SK-N-SH (cell line): ENCODE measurements around the gene HIPK2. TPM values are rescaled to one million over a fixed set of nuclear protein-coding genes. Genes with fewer than 3 reads are reported as not detected.

Source experiments
- CTCF ChIA-PET: fragments of 300-600, 350-600 bp; formaldehyde crosslinking; extraction: SDS; loops from one replicate; lab custom pipeline; 2021; lab: Yijun Ruan, JAX
- POLR2A ChIA-PET: fragments of 350-600 bp; sonication (Branson Sonifier 250); formaldehyde crosslinking; extraction: SDS; loops from one replicate; lab custom pipeline; 2020; ENCODE audit warnings: antibody characterized with exemption, inconsistent platforms; lab: Yijun Ruan, JAX
- DNase-seq: peaks from one replicate; pipeline ENCODE4 v3.0.0; 2012
- H2AFZ ChIP-seq: fragments of 200-600 bp; sonication (generic); 2 replicates; pipeline ENCODE4 v1.8.1; 2016; ENCODE audit warnings: antibody characterized with exemption, mild to moderate bottlenecking, low read depth
- H3F3A ChIP-seq: fragments of 200-600 bp; sonication (generic); replicated peaks from 2 replicates; pipeline ENCODE3; 2016; ENCODE audit warnings: antibody characterized with exemption, mild to moderate bottlenecking; ENCODE audit not compliant: insufficient read depth
- H3K27ac ChIP-seq, 2 experiments: fragments of 200-500 bp in 1 of 2; fragments of 200-600 bp in 1 of 2; sonication (Bioruptor generic) in 1 of 2; sonication (generic), shearing (Covaris generic) in 1 of 2; 2 replicates each; pipeline versions ENCODE4 v1.5.1 to v1.6.1; 2014 to 2016; ENCODE audit warnings: low read depth in 2 of 2, inconsistent platforms in 1 of 2, low read length in 1 of 2, mild to moderate bottlenecking in 1 of 2, mixed read lengths in 1 of 2
- H3K27me3 ChIP-seq: fragments of 200-600 bp; sonication (generic), shearing (Covaris generic); 2 replicates; pipeline ENCODE4 v1.6.1; 2016; ENCODE audit warnings: mixed run types; ENCODE audit not compliant: insufficient read depth
- H3K36me3 ChIP-seq, 2 experiments: fragments of 200-500 bp in 1 of 2; fragments of 200-600 bp in 1 of 2; sonication (Bioruptor generic) in 1 of 2; sonication (generic) in 1 of 2; replicated peaks in 1 of 2; 2 replicates each; pipeline versions ENCODE3 to v1.5.1; 2014 to 2016; ENCODE audit warnings: low read length in 1 of 2, mild to moderate bottlenecking in 1 of 2; ENCODE audit not compliant: insufficient read depth in 2 of 2, control insufficient read depth in 1 of 2
- H3K4me1 ChIP-seq, 2 experiments: fragments of 200-500 bp in 1 of 2; fragments of 200-600 bp in 1 of 2; sonication (Bioruptor generic) in 1 of 2; sonication (generic), shearing (Covaris generic) in 1 of 2; 2 replicates each; pipeline versions ENCODE4 v1.5.1 to v1.6.1; 2014 to 2016; ENCODE audit warnings: low read depth in 1 of 2, low read length in 1 of 2, mixed run types in 1 of 2; ENCODE audit not compliant: insufficient read depth in 2 of 2, control insufficient read depth in 1 of 2
- H3K4me2 ChIP-seq: fragments of 200-600 bp; sonication (generic), shearing (Covaris generic); 2 replicates; pipeline ENCODE4 v1.6.1; 2017; ENCODE audit warnings: mixed run types
- H3K4me3 ChIP-seq, 2 experiments: fragments of 200-500 bp in 1 of 2; fragments of 200-600 bp in 1 of 2; sonication (Bioruptor generic) in 1 of 2; sonication (generic), shearing (Covaris generic) in 1 of 2; 2 replicates each; pipeline versions ENCODE4 v1.5.1 to v1.8.1; 2014 to 2016; ENCODE audit warnings: low read depth in 2 of 2, inconsistent platforms in 1 of 2, low read length in 1 of 2, mild to moderate bottlenecking in 1 of 2, mixed read lengths in 1 of 2, moderate library complexity in 1 of 2
- H3K79me2 ChIP-seq: fragments of 200-600 bp; sonication (generic); 2 replicates; pipeline ENCODE4 v1.8.1; 2017; ENCODE audit warnings: mild to moderate bottlenecking; ENCODE audit not compliant: insufficient read depth
- H3K9ac ChIP-seq: fragments of 200-600 bp; sonication (generic); 2 replicates; pipeline ENCODE4 v1.6.1; 2017; ENCODE audit warnings: mixed run types
- H3K9me2 ChIP-seq: fragments of 200-600 bp; sonication (generic); 2 replicates; pipeline ENCODE4 v1.6.1; 2017; ENCODE audit warnings: mixed run types
- H3K9me3 ChIP-seq: fragments of 200-600 bp; sonication (generic); 2 replicates; pipeline ENCODE4 v1.6.1; 2017; ENCODE audit warnings: mixed run types, mild to moderate bottlenecking, moderate library complexity
- H4K20me1 ChIP-seq: fragments of 200-600 bp; sonication (generic); 2 replicates; pipeline ENCODE4 v1.6.1; 2017; ENCODE audit warnings: mild to moderate bottlenecking, mixed run types; ENCODE audit not compliant: insufficient read depth
- CHD2 ChIP-seq: fragments of 150-350 bp; IDR thresholded peaks from 2 replicates; pipeline ENCODE4 v1.6.1; 2018; ENCODE audit warnings: low read length; ENCODE audit not compliant: partially characterized antibody
- ELF1 ChIP-seq: IDR thresholded peaks from 2 replicates; pipeline ENCODE4 v1.4.0; 2012
- EP300 ChIP-seq, 2 experiments: IDR thresholded peaks; 2 replicates each; pipeline versions ENCODE4 v1.4.0 to v1.6.1; 2012; ENCODE audit warnings: borderline replicate concordance in 1 of 2, low read depth in 1 of 2, low read length in 1 of 2
- FOXJ3 ChIP-seq: sonication (generic); formaldehyde crosslinking; IDR thresholded peaks from 2 replicates; pipeline ENCODE4 v1.5.1; 2020; ENCODE audit warnings: mild to moderate bottlenecking, missing genetic modification reagents
- FOXM1 ChIP-seq: IDR thresholded peaks from 2 replicates; pipeline ENCODE4 v1.4.0; 2012; ENCODE audit warnings: low read depth, mild to moderate bottlenecking
- GABPA ChIP-seq: IDR thresholded peaks from 2 replicates; pipeline ENCODE4 v1.4.0; 2012; ENCODE audit warnings: low read depth, mild to moderate bottlenecking
- GATA2 ChIP-seq: sonication (generic); formaldehyde crosslinking; IDR thresholded peaks from 2 replicates; pipeline ENCODE4 v1.5.0; 2020; ENCODE audit warnings: mild to moderate bottlenecking, missing genetic modification reagents
- MEF2A ChIP-seq: IDR thresholded peaks from 2 replicates; pipeline ENCODE4 v1.4.0; 2012; ENCODE audit warnings: low read depth, borderline replicate concordance
- NFIC ChIP-seq: IDR thresholded peaks from 2 replicates; pipeline ENCODE4 v1.4.0; 2012; ENCODE audit warnings: borderline replicate concordance
- POLR2AphosphoS5 ChIP-seq: IDR thresholded peaks from 2 replicates; pipeline ENCODE4 v1.6.1; 2012; ENCODE audit warnings: low read depth, low read length
- RAD21 ChIP-seq: IDR thresholded peaks from 2 replicates; pipeline ENCODE4 v1.6.1; 2012; ENCODE audit warnings: mild to moderate bottlenecking, low read length
- RFX5 ChIP-seq: IDR thresholded peaks from 2 replicates; pipeline ENCODE4 v1.6.1; 2012; ENCODE audit warnings: mild to moderate bottlenecking, improper control_type of control experiment, low read length
- TAF1 ChIP-seq: IDR thresholded peaks from 2 replicates; pipeline ENCODE4 v1.6.1; 2012; ENCODE audit warnings: low read depth, mild to moderate bottlenecking, low read length, moderate library complexity, borderline replicate concordance
- TEAD4 ChIP-seq: IDR thresholded peaks from 2 replicates; pipeline ENCODE4 v1.4.0; 2012; ENCODE audit warnings: mild to moderate bottlenecking, borderline replicate concordance; ENCODE audit not compliant: insufficient read depth
- YY1 ChIP-seq: IDR thresholded peaks from 2 replicates; pipeline ENCODE4 v1.4.0; 2012; ENCODE audit warnings: low read depth, mild to moderate bottlenecking
- WGBS: methylation state at CpG from one replicate; pipeline ENCODE4 v1.1.6; 2017; ENCODE audit warnings: low lambda C conversion rate; 5-methylcytosine and 5-hydroxymethylcytosine counted together
- polyA plus RNA-seq, 3 experiments: library from polyadenylated mRNA; depleted of rRNA; stranded (reverse); fragments of >200 nt; gene quantifications; 2 replicates each; pipeline ENCODE4 v1.2.3, GENCODE V29; 2012
- TF ChIP-seq, protein P1 (sequence below): IDR thresholded peaks from 2 replicates; pipeline ENCODE4 v1.6.1; 2012; ENCODE audit warnings: mild to moderate bottlenecking, low read depth, low read length, moderate library complexity

HIPK2 gene
- polyA plus RNA-seq, 1 of the 3 experiments (the other 2 are of a cell fraction): 14.2 TPM

DNA sequence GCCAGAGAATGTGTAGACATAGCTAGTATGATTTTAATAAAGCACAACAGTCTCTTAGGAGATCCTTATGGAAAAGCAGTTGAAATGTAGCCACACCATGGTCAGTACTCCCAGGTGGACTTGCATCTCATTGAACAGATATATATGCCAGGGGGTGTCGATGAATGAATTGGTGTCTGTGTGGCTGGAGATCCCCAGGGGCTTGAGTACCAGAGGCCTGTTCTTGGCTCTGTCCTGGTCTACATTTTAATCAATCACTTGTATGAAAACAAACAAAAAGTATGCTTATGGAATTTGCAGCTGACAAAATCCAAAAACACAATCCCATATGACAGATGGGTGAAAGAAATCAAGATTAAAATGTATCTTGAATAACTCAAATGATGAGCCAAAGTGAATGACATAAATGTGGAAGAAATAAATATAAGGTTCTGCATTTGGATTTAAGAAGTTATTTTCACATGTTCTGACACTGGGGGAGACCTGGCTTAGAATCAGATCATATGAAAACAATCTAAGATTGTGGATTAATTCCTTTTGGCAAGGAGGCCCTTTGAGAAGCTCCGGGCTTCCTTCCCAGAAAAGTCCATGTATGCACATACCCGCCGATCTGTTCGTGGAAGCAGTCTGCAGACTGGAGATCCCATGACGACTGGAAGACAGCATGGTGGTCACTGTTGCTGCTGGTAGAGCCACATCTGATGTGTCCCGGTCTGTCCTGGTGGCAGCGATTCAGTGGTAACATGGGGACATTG is 238.7 kb downstream of the HIPK2 start:
- ChIA-PET POLR2A (no interaction called here), CTCF (interaction anchor here (0.7 to 1.6 kb wide), 3 partner anchors 9 to 39 kb away, joined by 3 to 9 read pairs (median 5); no protein-coding TSS in a partner anchor)
- Histone ChIP-seq H3K27me3 (peaks cover 5% of the 10 kb centered on the region), H3F3A (no peaks in the 10 kb centered on the region)
- DNase-seq: no peak
- TF ChIP-seq EP300 (IDR thresholded peaks at IDR 0.05; ENCODE audit: borderline replicate concordance in 1 of 2, low read depth in 1 of 2, low read length in 1 of 2) (no peak), YY1 (no peak), RFX5 (no peak), NFIC (no peak), POLR2AphosphoS5 (no peak), TAF1 (no peak), TEAD4 (no peak), MEF2A (no peak), FOXJ3 (CRISPR knock-in tag) (no peak), CHD2 (no peak), GABPA (no peak), RAD21 (no peak), GATA2 (CRISPR knock-in tag) (no peak), FOXM1 (no peak)
- TF ChIP-seq, protein P1, sequence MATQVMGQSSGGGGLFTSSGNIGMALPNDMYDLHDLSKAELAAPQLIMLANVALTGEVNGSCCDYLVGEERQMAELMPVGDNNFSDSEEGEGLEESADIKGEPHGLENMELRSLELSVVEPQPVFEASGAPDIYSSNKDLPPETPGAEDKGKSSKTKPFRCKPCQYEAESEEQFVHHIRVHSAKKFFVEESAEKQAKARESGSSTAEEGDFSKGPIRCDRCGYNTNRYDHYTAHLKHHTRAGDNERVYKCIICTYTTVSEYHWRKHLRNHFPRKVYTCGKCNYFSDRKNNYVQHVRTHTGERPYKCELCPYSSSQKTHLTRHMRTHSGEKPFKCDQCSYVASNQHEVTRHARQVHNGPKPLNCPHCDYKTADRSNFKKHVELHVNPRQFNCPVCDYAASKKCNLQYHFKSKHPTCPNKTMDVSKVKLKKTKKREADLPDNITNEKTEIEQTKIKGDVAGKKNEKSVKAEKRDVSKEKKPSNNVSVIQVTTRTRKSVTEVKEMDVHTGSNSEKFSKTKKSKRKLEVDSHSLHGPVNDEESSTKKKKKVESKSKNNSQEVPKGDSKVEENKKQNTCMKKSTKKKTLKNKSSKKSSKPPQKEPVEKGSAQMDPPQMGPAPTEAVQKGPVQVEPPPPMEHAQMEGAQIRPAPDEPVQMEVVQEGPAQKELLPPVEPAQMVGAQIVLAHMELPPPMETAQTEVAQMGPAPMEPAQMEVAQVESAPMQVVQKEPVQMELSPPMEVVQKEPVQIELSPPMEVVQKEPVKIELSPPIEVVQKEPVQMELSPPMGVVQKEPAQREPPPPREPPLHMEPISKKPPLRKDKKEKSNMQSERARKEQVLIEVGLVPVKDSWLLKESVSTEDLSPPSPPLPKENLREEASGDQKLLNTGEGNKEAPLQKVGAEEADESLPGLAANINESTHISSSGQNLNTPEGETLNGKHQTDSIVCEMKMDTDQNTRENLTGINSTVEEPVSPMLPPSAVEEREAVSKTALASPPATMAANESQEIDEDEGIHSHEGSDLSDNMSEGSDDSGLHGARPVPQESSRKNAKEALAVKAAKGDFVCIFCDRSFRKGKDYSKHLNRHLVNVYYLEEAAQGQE: no peak
- TF ChIP-seq, all 33 proteins: peak for 0
- no peaks in the 10 kb centered on the region for H3K79me2 ChIP-seq
- no peaks in the 10 kb centered on the region for H3K4me1 ChIP-seq
- no peaks in the 10 kb centered on the region for H3K9me2 ChIP-seq
- no peaks in the 10 kb centered on the region for H3K36me3 ChIP-seq
- no peaks in the 10 kb centered on the region for H4K20me1 ChIP-seq
- no peaks in the 10 kb centered on the region for H3K9me3 ChIP-seq
- H3K27ac ChIP-seq: no peak overlapping the region
- no peak overlapping the region for H3K4me3 ChIP-seq
- no peak overlapping the region for H2AFZ ChIP-seq
- H3K9ac ChIP-seq: no peak overlapping the region
- WGBS: 77% methylated on average over 8 of the region's 8 CpGs
- H3K4me2 ChIP-seq: no peak overlapping the region

DNA sequence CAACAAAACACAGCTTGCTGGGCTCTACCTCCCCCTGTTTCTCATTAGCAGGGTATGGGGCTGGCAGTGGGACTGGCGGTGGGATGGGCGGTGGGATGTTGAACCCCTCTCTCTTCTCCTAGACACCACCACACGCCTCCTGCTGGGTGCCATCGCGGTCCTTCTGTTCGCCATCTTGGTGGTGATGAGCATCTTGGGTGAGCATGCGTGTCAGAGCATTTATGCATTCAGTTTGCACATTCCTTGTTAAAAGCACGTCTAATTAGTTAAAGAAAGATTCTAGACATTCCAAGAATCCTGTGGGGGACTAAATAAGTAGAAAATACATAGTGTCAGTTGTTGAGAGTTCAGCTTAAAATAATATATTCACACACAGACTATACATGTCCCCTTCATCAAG is 241.6 kb downstream of the HIPK2 start:
- H3K9me2 ChIP-seq: no peaks in the 10 kb centered on the region
- H2AFZ ChIP-seq: no peak overlapping the region
- no peak overlapping the region for H3K9ac ChIP-seq
- POLR2A ChIA-PET: no interaction called here
- CTCF ChIA-PET: no interaction called here
- H3K36me3 ChIP-seq: no peaks in the 10 kb centered on the region
- H3K27ac ChIP-seq: no peak overlapping the region
- H3F3A ChIP-seq: no peaks in the 10 kb centered on the region
- no peak for DNase-seq
- peaks cover 19% of the 10 kb centered on the region for H3K27me3 ChIP-seq
- no peaks in the 10 kb centered on the region for H4K20me1 ChIP-seq
- no peak overlapping the region for H3K4me3 ChIP-seq
- 70% methylated on average over 7 of the region's 8 CpGs for WGBS
- no peaks in the 10 kb centered on the region for H3K9me3 ChIP-seq
- H3K4me1 ChIP-seq: no peaks in the 10 kb centered on the region
- TF ChIP-seq FOXJ3 (CRISPR knock-in tag) (no peak), ELF1 (no peak)
- H3K4me2 ChIP-seq: no peak overlapping the region
- H3K79me2 ChIP-seq: no peaks in the 10 kb centered on the region
